ENCODE data around the gene NAA16. TPM values are rescaled to one million over a fixed set of nuclear protein-coding genes. Genes with fewer than 3 reads are reported as not detected.

The NAA16 gene
- total and polyA plus RNA-seq, 2 of the 4 experiments (the other 2 are of a cell fraction): 6.6 to 8.8 TPM

- Histone ChIP-seq H2AFZ (replicated peaks; ENCODE audit: low read length, poor library complexity) (no peak overlapping the region), H2BK5ac (ENCODE audit: low read depth, low read length, poor library complexity, severe bottlenecking) (no peak overlapping the region), H3K4me1 (ENCODE audit: control insufficient read depth, insufficient read depth, low read length) (peaks cover 2% of the 10 kb centered on the region), H3K18ac (ENCODE audit: low read depth, low read length) (no peak overlapping the region), H3K9ac (ENCODE audit: low read depth, low read length) (no peak overlapping the region), H3K27ac (ENCODE audit: insufficient read depth, low read length) (no peak overlapping the region), H2AK5ac (ENCODE audit: low read depth, low read length) (no peak overlapping the region), H2BK20ac (ENCODE audit: low read depth, low read length) (0 out of 2 replicates have a peak overlapping the region, but pooled peaks have one; percentile 25), H3K4me2 (ENCODE audit: low read depth, low read length) (no peak overlapping the region), H3K36me3 (ENCODE audit: control insufficient read depth, insufficient read depth, low read length) (no peaks in the 10 kb centered on the region), H3K23ac (ENCODE audit: low read depth, low read length) (no peak overlapping the region), H3K9me1 (ENCODE audit: insufficient read depth, low read length) (no peaks in the 10 kb centered on the region), H3K4ac (ENCODE audit: low read depth, low read length) (no peak overlapping the region), H2BK120ac (ENCODE audit: low read depth, low read length) (no peak overlapping the region), H3K14ac (replicated peaks; ENCODE audit: low read depth, low read length) (no peak overlapping the region), H3K56ac (ENCODE audit: extremely low read depth, insufficient read depth, low read length) (no peak overlapping the region), H3K79me1 (ENCODE audit: low read depth in 1 of 2, low read length in 2 of 2) (no peaks in the 10 kb centered on the region), H4K8ac (ENCODE audit: low read depth in 2 of 2, low read length in 2 of 2) (no peak overlapping the region), H4K20me1 (ENCODE audit: insufficient read depth, low read length) (no peaks in the 10 kb centered on the region), H3K9me3 (ENCODE audit: control insufficient read depth, insufficient read depth, low read length) (peaks cover 6% of the 10 kb centered on the region), H3K4me3 (ENCODE audit: insufficient read depth, low read depth, low read length) (no peak overlapping the region), H2BK15ac (ENCODE audit: low read depth, low read length) (no peak overlapping the region), H2AK9ac (replicated peaks; ENCODE audit: low read depth, low read length, poor library complexity) (no peak overlapping the region), H4K5ac (ENCODE audit: low read depth, low read length) (no peak overlapping the region), H4K91ac (ENCODE audit: insufficient read depth, low read depth, low read length) (no peak overlapping the region), H3K27me3 (ENCODE audit: control insufficient read depth, insufficient read depth, low read length) (no peaks in the 10 kb centered on the region)
- DNase-seq: no peak
- CTCF ChIA-PET: interaction anchor here (1.4 kb wide), 1 partner anchor 239 kb away, joined by 3 read pairs; no protein-coding TSS in a partner anchor
- 100% methylated on average over 1 of the region's 5 CpGs; no CpG with 5 or more reads in 1 of the 2 experiments for WGBS, 2 experiments (ENCODE audit: extremely low coverage in 2 of 2, insufficient read length in 1 of 2)
- dilution Hi-C loops (cut with HindIII; ENCODE audit: low sequenced_read_pairs, unreplicated experiment): no loop called here
- BruUV-seq (replicated peaks): no TSS peak
- intact Hi-C loops (cut with micrococcal nuclease): loop anchor here (5.0 kb wide), 1 partner anchor 628 kb away; no protein-coding TSS in a partner anchor
- TF ChIP-seq BHLHE40 (IDR thresholded peaks at IDR 0.05; ENCODE audit: low read depth, low read length) (no peak), FOS (IDR thresholded peaks at IDR 0.05; ENCODE audit: low read depth, low read length) (no peak), CTCF (conservative IDR thresholded peaks at IDR 0.05; ENCODE audit: low read depth, low read length) (no peak), CHD1 (IDR thresholded peaks at IDR 0.05; ENCODE audit: low read depth, low read length) (no peak), POLR2A (IDR thresholded peaks at IDR 0.05; ENCODE audit: low read depth, low read length) (no peak), NFE2L2 (IDR thresholded peaks at IDR 0.05; ENCODE audit: low read depth, low read length) (no peak), MAFK (IDR thresholded peaks at IDR 0.05; ENCODE audit: low read depth, low read length) (no peak), RAD21 (IDR thresholded peaks at IDR 0.05; ENCODE audit: low read length) (no peak), RCOR1 (IDR thresholded peaks at IDR 0.05; ENCODE audit: insufficient replicate concordance, low read length) (no peak), USF2 (IDR thresholded peaks at IDR 0.05; ENCODE audit: low read depth, low read length) (no peak)
- TF ChIP-seq, protein P1, sequence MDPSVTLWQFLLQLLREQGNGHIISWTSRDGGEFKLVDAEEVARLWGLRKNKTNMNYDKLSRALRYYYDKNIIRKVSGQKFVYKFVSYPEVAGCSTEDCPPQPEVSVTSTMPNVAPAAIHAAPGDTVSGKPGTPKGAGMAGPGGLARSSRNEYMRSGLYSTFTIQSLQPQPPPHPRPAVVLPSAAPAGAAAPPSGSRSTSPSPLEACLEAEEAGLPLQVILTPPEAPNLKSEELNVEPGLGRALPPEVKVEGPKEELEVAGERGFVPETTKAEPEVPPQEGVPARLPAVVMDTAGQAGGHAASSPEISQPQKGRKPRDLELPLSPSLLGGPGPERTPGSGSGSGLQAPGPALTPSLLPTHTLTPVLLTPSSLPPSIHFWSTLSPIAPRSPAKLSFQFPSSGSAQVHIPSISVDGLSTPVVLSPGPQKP (IDR thresholded peaks at IDR 0.05; ENCODE audit: borderline replicate concordance, low read depth, low read length): no peak
- in situ Hi-C loops (cut with MboI; ENCODE audit: low sequenced_read_pairs): no loop called here
- ATAC-seq (ENCODE audit: low read depth): no peak
- POLR2A ChIA-PET (ENCODE audit: unreplicated experiment): interaction anchor here (0.6 kb wide), 1 partner anchor 57 kb away, joined by 3 read pairs; no protein-coding TSS in a partner anchor
Observed at GRCh38 chr13:41413872-41414271, 102.8 kb downstream of the NAA16 start.

All from IMR-90 (cell line).